Psoas muscle (tissue), 8 donors: ENCODE measurements around the gene TMEM26. TPM values are rescaled to one million over a fixed set of nuclear protein-coding genes. Genes with fewer than 3 reads are reported as not detected.

Experiments used
- ATAC-seq, 4 donors: fragments of 200-7000 bp; cut with Tn5 transposase; one replicate each; pipeline ENCODE4 v1.9.1; 2020; ENCODE audit warnings: moderate library complexity in 3 of 4, mild to moderate bottlenecking in 2 of 4
- DNase-seq, 2 donors: peaks; one replicate each; pipeline ENCODE4 v3.0.0-alpha.2; 2020
- H3K27ac ChIP-seq: fragments of 200-600 bp; one replicate; pipeline ENCODE4 v1.8.0; 2022
- H3K27me3 ChIP-seq, 3 donors: fragments of 200-600 bp in 1 of 3; one replicate each; pipeline versions ENCODE4 v1.6.1 to v1.8.0; 2013 to 2022; ENCODE audit warnings: low read length in 2 of 3, mild to moderate bottlenecking in 2 of 3, moderate library complexity in 1 of 3; ENCODE audit not compliant: insufficient read depth in 3 of 3
- H3K36me3 ChIP-seq, 2 donors: fragments of 200-600 bp in 1 of 2; one replicate each; pipeline versions ENCODE4 v1.6.1 to v1.8.0; 2013 to 2022; ENCODE audit warnings: low read depth in 1 of 2, mild to moderate bottlenecking in 1 of 2, moderate library complexity in 1 of 2; ENCODE audit not compliant: insufficient read depth in 1 of 2
- H3K4me1 ChIP-seq: fragments of 200-600 bp; one replicate; pipeline ENCODE4 v1.8.0; 2022
- H3K4me3 ChIP-seq: fragments of 200-600 bp; one replicate; pipeline ENCODE4 v1.8.0; 2022; ENCODE audit warnings: mild to moderate bottlenecking
- H3K9me3 ChIP-seq: fragments of 200-600 bp; one replicate; pipeline ENCODE4 v1.8.0; 2022
- WGBS, 3 donors: extraction: QIAGEN DNeasy Blood & Tissue Kit; methylation state at CpG; one replicate each; pipeline versions ENCODE4 v1.1.6 to v1.1.7; 2013; 5-methylcytosine and 5-hydroxymethylcytosine counted together
- intact Hi-C, 2 donors: fragments of 100-400 bp; cut with DNase I; formaldehyde crosslinking; loops; one replicate each; pipeline versions ENCODE4 v1.11.0 to v1.14.2; 2022
- polyA plus RNA-seq, 3 donors: library from polyadenylated mRNA; stranded (reverse); fragments of 200-250 nt; gene quantifications; one replicate each; pipeline ENCODE4 v1.2.3, GENCODE V29; 2013
- total RNA-seq, 4 donors: library from RNA; stranded (reverse); fragmentation: NEBNext Ultra II Directional in 2 of 4; extraction: Animal tissue kit (Norgen Biotek cat#: 25700) in 2 of 4; gene quantifications; one replicate each; pipeline versions ENCODE4 v1.2.1 to v1.2.4, GENCODE V29; 2021 to 2023
- TF ChIP-seq, protein P1 (sequence below): fragments of 200-600 bp; IDR thresholded peaks from one replicate; pipeline ENCODE4 v1.8.0; 2022; ENCODE audit warnings: antibody characterized with exemption
- donor health status: healthy with polysubstance abuse.
- donor health status: DM: no; HTN: no; CAD: no; lungs with moderate emphysema.
- donor health status: Bipolar disorder and iron deficiency.
- donor health status: healthy.
- donor health status: DM: yes; HTN: yes; CAD: no.
- donor health status: DM: no; HTN: no; CAD: no.
- donor health status: DM: no; HTN: no; CAD: no.
- donor health status: DM: yes; HTN: yes; CAD: no.

The TMEM26 gene
- total and polyA plus RNA-seq, 7 donors, result 0.05 to 0.99 (median 0.10) TPM

DNA sequence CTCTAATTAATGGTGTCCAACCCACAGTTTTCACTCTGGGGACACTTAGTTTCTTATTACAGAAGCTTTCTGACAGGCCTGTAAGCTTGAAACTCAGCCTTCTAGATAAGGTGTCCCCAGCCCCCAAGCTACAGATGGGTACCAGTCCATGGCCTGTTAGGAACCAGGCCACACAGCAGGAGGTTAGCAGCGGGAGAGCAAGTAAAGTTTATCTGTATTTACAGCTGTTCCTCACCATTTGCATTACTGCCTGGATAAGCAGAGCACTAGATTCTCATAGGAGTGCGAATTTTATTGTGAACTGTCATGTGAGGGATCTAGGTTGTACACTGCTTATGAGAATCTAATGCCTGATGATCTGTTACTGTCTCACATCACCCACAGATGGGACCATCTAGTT, 93.7 kb downstream of the TMEM26 start:
- no peak overlapping the region for H3K27ac ChIP-seq
- ATAC-seq, result no peak
- no peaks in the 10 kb centered on the region for H3K36me3 ChIP-seq
- DNase-seq, result no peak
- intact Hi-C loops, result no loop called here
- 83 to 89% (median 85%) methylated on average over 2 of the region's 2 CpGs for WGBS, 3 donors
- H3K4me3 ChIP-seq, result no peak overlapping the region
- TF ChIP-seq, protein P1, sequence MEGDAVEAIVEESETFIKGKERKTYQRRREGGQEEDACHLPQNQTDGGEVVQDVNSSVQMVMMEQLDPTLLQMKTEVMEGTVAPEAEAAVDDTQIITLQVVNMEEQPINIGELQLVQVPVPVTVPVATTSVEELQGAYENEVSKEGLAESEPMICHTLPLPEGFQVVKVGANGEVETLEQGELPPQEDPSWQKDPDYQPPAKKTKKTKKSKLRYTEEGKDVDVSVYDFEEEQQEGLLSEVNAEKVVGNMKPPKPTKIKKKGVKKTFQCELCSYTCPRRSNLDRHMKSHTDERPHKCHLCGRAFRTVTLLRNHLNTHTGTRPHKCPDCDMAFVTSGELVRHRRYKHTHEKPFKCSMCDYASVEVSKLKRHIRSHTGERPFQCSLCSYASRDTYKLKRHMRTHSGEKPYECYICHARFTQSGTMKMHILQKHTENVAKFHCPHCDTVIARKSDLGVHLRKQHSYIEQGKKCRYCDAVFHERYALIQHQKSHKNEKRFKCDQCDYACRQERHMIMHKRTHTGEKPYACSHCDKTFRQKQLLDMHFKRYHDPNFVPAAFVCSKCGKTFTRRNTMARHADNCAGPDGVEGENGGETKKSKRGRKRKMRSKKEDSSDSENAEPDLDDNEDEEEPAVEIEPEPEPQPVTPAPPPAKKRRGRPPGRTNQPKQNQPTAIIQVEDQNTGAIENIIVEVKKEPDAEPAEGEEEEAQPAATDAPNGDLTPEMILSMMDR, result no peak
- no peaks in the 10 kb centered on the region for H3K27me3 ChIP-seq
- no peaks in the 10 kb centered on the region for H3K9me3 ChIP-seq
- H3K4me1 ChIP-seq, result no peaks in the 10 kb centered on the region

DNA sequence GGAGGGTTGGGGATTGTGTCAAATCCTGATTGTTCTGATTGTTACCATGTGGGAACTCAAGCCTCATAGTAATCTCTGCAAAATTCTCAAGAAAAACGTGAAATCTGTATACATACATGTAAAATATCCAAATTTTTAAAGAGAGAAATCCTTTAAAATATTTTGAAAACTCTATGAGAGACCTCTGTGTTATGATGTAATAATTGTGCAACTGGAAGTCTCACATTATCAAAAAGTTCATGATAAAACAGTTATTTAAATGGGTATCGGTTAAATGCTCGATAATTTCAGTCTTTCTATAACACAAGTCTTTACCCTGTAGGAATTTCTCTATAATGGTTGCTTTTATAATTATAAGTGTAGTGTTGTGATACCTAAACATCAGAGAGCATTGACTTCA, 95.5 kb downstream of the TMEM26 start:
- intact Hi-C loops, result no loop called here
- no peak overlapping the region for H3K4me3 ChIP-seq
- WGBS, 3 donors, result 87 to 91% (median 88%) methylated on average over 3 of the region's 3 CpGs

More for the DNA sequence above, 95.5 kb downstream of the TMEM26 start:
- H3K27ac ChIP-seq, result no peak overlapping the region
- no peaks in the 10 kb centered on the region for H3K36me3 ChIP-seq
- no peaks in the 10 kb centered on the region for H3K9me3 ChIP-seq
- H3K4me1 ChIP-seq, result no peaks in the 10 kb centered on the region
- TF ChIP-seq, protein P1, result no peak
- ATAC-seq (no peak), DNase-seq (no peak)
- H3K27me3 ChIP-seq, result no peaks in the 10 kb centered on the region

Other genes starting within 250 kb of the TMEM26 start
- gene CABCOCO1, start 209.5 kb upstream of the TMEM26 start, total RNA-seq, result not detected
- under 1 TPM in 2 of 3 donors, not detected in 1; 0.03 to 0.04 TPM for gene CABCOCO1, start 209.5 kb upstream of the TMEM26 start, polyA plus RNA-seq